DOHH2 (cell line): ENCODE measurements around the gene NRAP.

Experiments used
- CTCF ChIP-seq: fragments of 200-600 bp; sonication (generic); IDR thresholded peaks from one replicate; pipeline ENCODE4 v1.5.1; 2014; ENCODE audit warnings: antibody characterized with exemption, mild to moderate bottlenecking, low read depth, low read length; ENCODE audit not compliant: poor library complexity, severe bottlenecking
- EZH2phosphoT487 ChIP-seq: fragments of 200-600 bp; sonication (generic); IDR thresholded peaks from 2 replicates; pipeline ENCODE4 v1.6.1; 2017; ENCODE audit warnings: borderline replicate concordance, mild to moderate bottlenecking, antibody characterized with exemption, low read length, moderate library complexity, mixed read lengths

DNA sequence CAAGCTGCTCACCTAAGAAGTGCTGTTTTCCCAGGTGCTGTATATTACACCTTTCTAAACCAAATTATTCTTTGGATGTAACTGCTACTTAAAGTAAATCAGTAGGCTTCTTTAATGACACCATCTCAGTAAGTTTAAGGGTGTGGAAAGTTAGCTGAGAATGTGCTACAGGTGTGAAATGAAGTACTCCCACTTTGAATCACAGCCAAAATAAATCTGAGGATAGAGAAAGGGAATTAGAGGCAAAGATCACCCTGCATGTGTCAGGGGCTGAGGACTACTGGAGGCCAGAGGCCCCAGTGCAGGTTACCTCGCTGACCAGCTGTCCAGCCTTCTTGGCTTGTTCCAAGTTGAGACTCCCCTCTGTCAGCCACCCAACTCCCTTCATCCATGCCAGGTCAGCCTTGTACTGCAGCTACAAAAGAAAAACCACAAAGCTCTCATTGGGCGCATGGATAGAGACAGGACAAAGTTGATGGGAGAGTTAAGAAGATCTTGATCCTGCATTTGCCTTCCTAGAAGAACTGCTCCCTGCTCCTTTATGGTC, 35.2 kb downstream of the NRAP start:
- no peak for TF ChIP-seq CTCF
- no peak for TF ChIP-seq EZH2phosphoT487
